K562 (cell line): Measurements from ENCODE around the gene SPATA2L. TPM values are rescaled to one million over a fixed set of nuclear protein-coding genes. Genes with fewer than 3 reads are reported as not detected.
A peak's percentile ranks its signal among the peaks of the same experiment; 100 is the strongest.

Experiments used
- GTF2E2 ChIP-seq: fragments of 200-800 bp; sonication (Bioruptor generic); IDR thresholded peaks from 2 replicates; pipeline ENCODE4 v1.6.1; 2016; ENCODE audit warnings: missing genetic modification characterization, missing compliant biosample characterization
- KDM4B ChIP-seq, 2 experiments: fragments of 450-650 bp in 1 of 2; sonication (generic) in 1 of 2; IDR thresholded peaks; 2 replicates each; pipeline ENCODE4 v1.6.1; 2016 to 2017; ENCODE audit warnings: borderline replicate concordance in 2 of 2, antibody characterized with exemption in 1 of 2, low read depth in 1 of 2, mild to moderate bottlenecking in 1 of 2
- POLR2AphosphoS5 ChIP-seq: IDR thresholded peaks from 2 replicates; pipeline ENCODE4 v1.6.1; 2011; ENCODE audit warnings: mild to moderate bottlenecking, low read depth, low read length, moderate library complexity; ENCODE audit not compliant: control insufficient read depth, insufficient read depth
- RBM25 ChIP-seq: fragments of 200-400 bp; formaldehyde crosslinking; IDR thresholded peaks from 2 replicates; pipeline ENCODE4 v1.6.1; 2018; ENCODE audit warnings: low read length, low read depth, moderate library complexity; ENCODE audit not compliant: severe bottlenecking
- RBM34 ChIP-seq: fragments of 200-400 bp; formaldehyde crosslinking; IDR thresholded peaks from 2 replicates; pipeline ENCODE4 v1.6.1; 2018; ENCODE audit warnings: low read length, borderline replicate concordance; ENCODE audit not compliant: insufficient read depth
- SAFB ChIP-seq: fragments of 200-400 bp; formaldehyde crosslinking; IDR thresholded peaks from 2 replicates; pipeline ENCODE4 v1.6.1; 2017; ENCODE audit warnings: low read depth, low read length, borderline replicate concordance
- SP1 ChIP-seq: sonication (generic); formaldehyde crosslinking; IDR thresholded peaks from 2 replicates; pipeline ENCODE4 v1.8.1; 2022; ENCODE audit warnings: mild to moderate bottlenecking, missing genetic modification reagents
- TEAD4 ChIP-seq, 2 experiments: sonication (generic) in 1 of 2; formaldehyde crosslinking in 1 of 2; IDR thresholded peaks; 2 replicates each; pipeline versions ENCODE4 v1.6.1 to v1.8.0; 2012 to 2022; ENCODE audit warnings: borderline replicate concordance in 1 of 2, inconsistent platforms in 1 of 2, low read length in 1 of 2, mild to moderate bottlenecking in 1 of 2, missing genetic modification reagents in 1 of 2
- ZNF232 ChIP-seq: sonication (generic); formaldehyde crosslinking; IDR thresholded peaks from 2 replicates; pipeline ENCODE4 v1.8.0; 2022; ENCODE audit warnings: mild to moderate bottlenecking, missing genetic modification reagents
- ZNF24 ChIP-seq: fragments of 450-650 bp; IDR thresholded peaks from 2 replicates; pipeline ENCODE4 v1.6.1; 2016
- ZNF75A ChIP-seq: fragments of 450-650 bp; formaldehyde crosslinking; IDR thresholded peaks from 2 replicates; pipeline ENCODE4 v1.4.0; 2020; ENCODE audit warnings: mild to moderate bottlenecking
- polyA plus RNA-seq, 8 experiments: library from polyadenylated mRNA; depleted of rRNA in 4 of 8; stranded (reverse) in 5 of 8; unstranded in 3 of 8; fragments of >200 nt; fragmentation: Nextera tagmentation in 2 of 8; fragmentation: Illumina TruSeq in 1 of 8; extraction: Ambion mirVana in 2 of 8; extraction: Trizol in 1 of 8; gene quantifications; 2 replicates each; pipeline versions ENCODE4 v1.2.1 to v1.2.3, GENCODE V29; 2011 to 2014; ENCODE audit warnings: inconsistent platforms in 1 of 8, missing spikeins in 1 of 8
- total RNA-seq, 7 experiments: library from RNA; depleted of rRNA in 6 of 7; stranded (reverse); fragments of >200 nt in 6 of 7; fragmentation: Illumina TruSeq in 2 of 7; extraction: Trizol in 2 of 7; gene quantifications; 2 replicates each; pipeline versions ENCODE4 v1.2.1 to v1.2.3, GENCODE V29; 2011 to 2021; ENCODE audit warnings: low replicate concordance in 1 of 7
- TF ChIP-seq, protein P1 (sequence below), 2 experiments: fragments of 450-650 bp; formaldehyde crosslinking in 1 of 2; IDR thresholded peaks; 2 replicates each; pipeline versions ENCODE4 v1.4.0 to v1.6.1; 2014 to 2020; ENCODE audit warnings: mild to moderate bottlenecking in 2 of 2, borderline replicate concordance in 1 of 2, low read depth in 1 of 2
- TF ChIP-seq, protein P2 (sequence below), 2 experiments: fragments of 250-450 bp in 1 of 2; fragments of 450-650 bp in 1 of 2; sonication (Bioruptor Pico) in 1 of 2; IDR thresholded peaks; 2 replicates each; pipeline versions ENCODE4 v1.6.1 to v1.8.0; 2016 to 2021; ENCODE audit warnings: mild to moderate bottlenecking in 2 of 2, moderate library complexity in 2 of 2, missing compliant biosample characterization in 1 of 2, missing genetic modification characterization in 1 of 2

The SPATA2L gene
- total and polyA plus RNA-seq, 9 of the 15 experiments (the other 6 are each of a cell fraction or from before 2014, with no cell fraction given): 0.13 to 19.2 (median 4.8) TPM; not detected in 1

DNA sequence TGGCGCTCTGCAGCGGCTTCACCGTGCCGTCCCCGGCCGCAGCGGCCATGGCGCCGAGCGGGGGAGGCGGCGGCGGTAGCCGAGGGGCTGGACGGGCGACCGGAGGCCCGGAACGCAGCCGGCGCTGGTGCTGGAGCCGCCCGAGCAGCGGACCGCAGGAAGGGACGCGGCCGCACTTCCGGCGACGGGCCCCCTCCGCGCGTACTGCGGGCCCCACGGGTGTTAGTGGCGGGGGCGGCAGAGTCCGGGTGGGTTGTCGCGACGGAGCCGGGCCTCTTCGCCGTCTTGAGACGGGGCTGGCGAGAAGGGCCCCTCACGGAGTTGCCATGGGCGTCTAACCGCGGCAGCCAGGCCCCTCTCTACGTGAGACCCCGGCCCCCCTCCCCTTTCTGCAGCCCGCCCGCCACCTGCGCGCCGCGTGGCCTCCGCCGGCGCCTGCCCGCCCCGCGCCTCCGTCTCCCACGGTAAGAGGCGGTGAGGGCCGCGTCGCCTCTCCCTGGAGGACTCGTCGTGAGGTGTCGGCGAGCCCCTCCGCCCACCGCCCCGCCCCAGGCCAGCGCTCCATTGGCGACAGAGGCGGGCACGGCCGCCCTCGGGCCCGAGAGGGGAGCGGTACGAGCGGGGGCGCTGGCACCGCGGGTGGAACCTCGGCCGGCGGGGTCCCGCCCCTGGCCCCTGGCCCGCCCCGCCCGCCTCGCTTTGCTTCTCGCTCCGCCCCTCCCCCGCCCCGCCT lies 19.5 kb upstream of the SPATA2L start, which contains the start of the genes VPS9D1 and ZNF276 (continued):
- TF ChIP-seq POLR2AphosphoS5 (peak; percentile 46; the same call in 1 of the 2 replicates), ZNF75A (CRISPR knock-in tag) (no peak), GTF2E2 (peak; percentile 76), TEAD4 (IDR thresholded peaks at IDR 0.05; ENCODE audit: low read length) (0 out of 2 replicates have a peak, but pooled peaks have one; percentile 20), TEAD4 (CRISPR knock-in tag; IDR thresholded peaks at IDR 0.05; ENCODE audit: borderline replicate concordance) (no peak), RBM25 (peak; percentile 75), RBM34 (0 out of 2 replicates have a peak, but pooled peaks have one; percentile 36), ZNF232 (CRISPR knock-in tag) (peak; percentile 42; the same call in 1 of the 2 replicates), SAFB (peak; percentile 100), ZNF24 (peak; percentile 72), KDM4B (IDR thresholded peaks at IDR 0.05; ENCODE audit: borderline replicate concordance in 2 of 2, low read depth in 1 of 2) (peak in 1 of 2 experiments; percentile 97; a peak in 1 of 4 replicates), SP1 (0 out of 2 replicates have a peak, but pooled peaks have one; percentile 16)
- TF ChIP-seq, protein P1, sequence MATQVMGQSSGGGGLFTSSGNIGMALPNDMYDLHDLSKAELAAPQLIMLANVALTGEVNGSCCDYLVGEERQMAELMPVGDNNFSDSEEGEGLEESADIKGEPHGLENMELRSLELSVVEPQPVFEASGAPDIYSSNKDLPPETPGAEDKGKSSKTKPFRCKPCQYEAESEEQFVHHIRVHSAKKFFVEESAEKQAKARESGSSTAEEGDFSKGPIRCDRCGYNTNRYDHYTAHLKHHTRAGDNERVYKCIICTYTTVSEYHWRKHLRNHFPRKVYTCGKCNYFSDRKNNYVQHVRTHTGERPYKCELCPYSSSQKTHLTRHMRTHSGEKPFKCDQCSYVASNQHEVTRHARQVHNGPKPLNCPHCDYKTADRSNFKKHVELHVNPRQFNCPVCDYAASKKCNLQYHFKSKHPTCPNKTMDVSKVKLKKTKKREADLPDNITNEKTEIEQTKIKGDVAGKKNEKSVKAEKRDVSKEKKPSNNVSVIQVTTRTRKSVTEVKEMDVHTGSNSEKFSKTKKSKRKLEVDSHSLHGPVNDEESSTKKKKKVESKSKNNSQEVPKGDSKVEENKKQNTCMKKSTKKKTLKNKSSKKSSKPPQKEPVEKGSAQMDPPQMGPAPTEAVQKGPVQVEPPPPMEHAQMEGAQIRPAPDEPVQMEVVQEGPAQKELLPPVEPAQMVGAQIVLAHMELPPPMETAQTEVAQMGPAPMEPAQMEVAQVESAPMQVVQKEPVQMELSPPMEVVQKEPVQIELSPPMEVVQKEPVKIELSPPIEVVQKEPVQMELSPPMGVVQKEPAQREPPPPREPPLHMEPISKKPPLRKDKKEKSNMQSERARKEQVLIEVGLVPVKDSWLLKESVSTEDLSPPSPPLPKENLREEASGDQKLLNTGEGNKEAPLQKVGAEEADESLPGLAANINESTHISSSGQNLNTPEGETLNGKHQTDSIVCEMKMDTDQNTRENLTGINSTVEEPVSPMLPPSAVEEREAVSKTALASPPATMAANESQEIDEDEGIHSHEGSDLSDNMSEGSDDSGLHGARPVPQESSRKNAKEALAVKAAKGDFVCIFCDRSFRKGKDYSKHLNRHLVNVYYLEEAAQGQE (IDR thresholded peaks at IDR 0.05; ENCODE audit: borderline replicate concordance): no peak; the same call in 1 of the 2 replicates
- TF ChIP-seq, protein P1 (CRISPR knock-in tag; IDR thresholded peaks at IDR 0.05; ENCODE audit: low read depth): peak; percentile 41; the same call in 1 of the 2 replicates
- TF ChIP-seq, protein P2, sequence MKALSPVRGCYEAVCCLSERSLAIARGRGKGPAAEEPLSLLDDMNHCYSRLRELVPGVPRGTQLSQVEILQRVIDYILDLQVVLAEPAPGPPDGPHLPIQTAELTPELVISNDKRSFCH (CRISPR knock-in tag; IDR thresholded peaks at IDR 0.05): no peak
- TF ChIP-seq, protein P2 (tag; IDR thresholded peaks at IDR 0.05): peak; percentile 81
